HepG2 (cell line): ENCODE results near the gene LSM3.

Source experiments
- SP1 ChIP-seq, 2 experiments: fragments of 450-650 bp in 1 of 2; sonication (generic) in 1 of 2; formaldehyde crosslinking in 1 of 2; IDR thresholded peaks; 2 replicates each; pipeline versions ENCODE4 v1.4.0 to v1.6.1; 2016 to 2020; ENCODE audit warnings: missing genetic modification reagents in 1 of 2
- ZFX ChIP-seq: sonication (generic); formaldehyde crosslinking; IDR thresholded peaks from 2 replicates; pipeline ENCODE4 v1.4.0; 2020; ENCODE audit warnings: mild to moderate bottlenecking, low read depth, missing genetic modification reagents, moderate library complexity
- ZNF644 ChIP-seq: IDR thresholded peaks from 2 replicates; pipeline ENCODE4 v1.6.1; 2016; ENCODE audit warnings: low read depth
- TF ChIP-seq, protein P1 (sequence below): sonication (generic); formaldehyde crosslinking; conservative IDR thresholded peaks from 2 replicates; pipeline ENCODE4 v1.8.0; 2022; ENCODE audit warnings: mild to moderate bottlenecking, moderate library complexity, missing genetic modification reagents

DNA sequence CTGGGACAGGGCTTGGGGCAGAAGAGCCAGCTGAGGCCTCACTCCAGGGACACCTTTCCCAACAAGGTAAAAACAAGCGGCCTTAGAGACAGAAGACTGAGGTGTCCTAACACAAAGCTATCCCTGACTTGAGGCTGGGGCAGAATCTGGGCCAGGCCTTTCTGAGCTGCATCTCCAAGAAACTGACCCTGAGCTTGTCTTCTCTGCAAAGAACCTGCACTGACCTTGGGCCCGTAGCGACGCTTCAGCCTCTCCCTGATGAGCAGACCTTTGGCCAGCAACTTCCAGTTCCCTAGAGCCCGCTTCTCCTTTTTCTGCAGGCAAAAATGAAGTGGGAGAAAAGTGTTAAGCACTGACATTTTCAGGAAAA is 31.6 kb upstream of the LSM3 start:
- TF ChIP-seq, protein P1, sequence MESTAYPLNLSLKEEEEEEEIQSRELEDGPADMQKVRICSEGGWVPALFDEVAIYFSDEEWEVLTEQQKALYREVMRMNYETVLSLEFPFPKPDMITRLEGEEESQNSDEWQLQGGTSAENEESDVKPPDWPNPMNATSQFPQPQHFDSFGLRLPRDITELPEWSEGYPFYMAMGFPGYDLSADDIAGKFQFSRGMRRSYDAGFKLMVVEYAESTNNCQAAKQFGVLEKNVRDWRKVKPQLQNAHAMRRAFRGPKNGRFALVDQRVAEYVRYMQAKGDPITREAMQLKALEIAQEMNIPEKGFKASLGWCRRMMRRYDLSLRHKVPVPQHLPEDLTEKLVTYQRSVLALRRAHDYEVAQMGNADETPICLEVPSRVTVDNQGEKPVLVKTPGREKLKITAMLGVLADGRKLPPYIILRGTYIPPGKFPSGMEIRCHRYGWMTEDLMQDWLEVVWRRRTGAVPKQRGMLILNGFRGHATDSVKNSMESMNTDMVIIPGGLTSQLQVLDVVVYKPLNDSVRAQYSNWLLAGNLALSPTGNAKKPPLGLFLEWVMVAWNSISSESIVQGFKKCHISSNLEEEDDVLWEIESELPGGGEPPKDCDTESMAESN (CRISPR knock-in tag), result no peak
- TF ChIP-seq SP1 (IDR thresholded peaks at IDR 0.05) (no peak), SP1 (CRISPR knock-in tag; IDR thresholded peaks at IDR 0.05) (no peak), ZNF644 (CRISPR knock-in tag) (no peak), ZFX (CRISPR knock-in tag) (no peak)
